ENCODE data around the gene MYCN.
"Not testable (repeated sequence)": the region's sequence is repeated elsewhere in the genome, so short reads cannot be mapped to it uniquely, and the experiment has no call there.

The MYCN gene

DNA sequence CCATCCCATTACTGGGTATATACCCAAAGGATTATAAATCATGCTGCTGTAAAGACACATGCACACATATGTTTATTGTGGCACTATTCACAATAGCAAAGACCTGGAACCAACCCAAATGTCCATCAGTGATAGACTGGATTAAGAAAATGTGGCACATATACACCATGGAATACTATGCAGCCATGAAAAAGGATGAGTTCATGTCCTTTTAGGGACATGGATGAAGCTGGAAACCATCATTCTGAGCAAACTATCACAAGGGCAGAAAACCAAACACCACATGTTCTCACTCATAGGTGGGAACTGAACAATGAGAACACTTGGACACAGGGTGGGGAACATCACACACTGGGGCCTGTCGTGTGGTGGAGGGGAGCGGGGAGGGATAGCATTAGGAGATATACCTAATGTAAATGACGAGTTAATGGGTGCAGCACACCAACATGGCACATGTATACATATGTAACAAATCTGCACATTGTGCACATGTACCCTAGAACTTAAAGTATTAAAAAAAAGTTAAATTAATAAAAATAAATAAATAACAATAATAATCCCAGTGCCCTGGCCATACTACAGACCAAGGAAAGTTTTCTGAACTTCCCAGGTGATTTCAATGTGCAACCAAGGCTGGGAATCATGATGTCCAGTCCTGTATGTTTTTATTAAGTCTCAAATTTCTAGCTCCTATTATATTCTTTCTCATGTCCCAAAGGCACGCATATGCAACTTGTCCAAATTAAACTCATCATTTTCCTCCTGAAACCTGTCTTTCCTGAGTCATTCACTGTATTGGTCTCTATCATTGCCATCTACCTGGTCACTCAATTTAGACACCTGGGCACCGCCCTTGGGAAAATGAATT is 23.0 kb downstream of the MYCN start:
- not testable (repeated sequence) for DNase-seq

DNA sequence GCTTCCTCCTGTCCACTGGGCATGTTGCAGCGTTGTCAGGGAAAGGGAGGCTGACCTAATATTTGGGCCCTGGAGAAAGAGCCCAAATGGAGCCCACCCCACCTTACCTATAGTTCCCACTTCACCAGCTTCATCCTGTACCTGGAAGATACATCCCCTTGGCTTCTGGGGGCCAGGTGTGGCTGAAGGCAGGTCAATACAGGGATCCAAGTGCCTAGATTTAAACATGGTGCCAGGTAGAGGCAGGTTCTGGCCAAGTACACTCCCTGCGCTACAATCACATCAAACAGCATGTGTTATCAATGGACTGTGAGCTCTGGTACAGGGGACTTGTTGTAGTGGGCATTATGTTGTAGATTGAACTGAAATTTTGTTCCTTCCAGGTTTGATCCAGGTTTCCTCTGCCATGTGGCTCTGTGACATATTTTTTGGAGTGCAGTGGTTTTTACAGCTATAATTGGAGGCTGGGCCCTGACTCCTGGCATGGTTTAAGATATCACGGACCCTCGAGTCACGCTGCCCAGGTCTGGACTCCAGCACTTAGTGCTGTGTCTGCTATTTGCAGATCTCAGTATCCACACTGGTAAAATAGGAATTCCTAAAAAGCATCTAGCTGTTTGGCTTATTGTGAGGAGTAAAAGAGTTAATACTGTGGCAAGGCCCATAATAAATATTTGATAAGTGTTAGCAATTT is 23.8 kb downstream of the MYCN start:
- no peak for DNase-seq

DNA sequence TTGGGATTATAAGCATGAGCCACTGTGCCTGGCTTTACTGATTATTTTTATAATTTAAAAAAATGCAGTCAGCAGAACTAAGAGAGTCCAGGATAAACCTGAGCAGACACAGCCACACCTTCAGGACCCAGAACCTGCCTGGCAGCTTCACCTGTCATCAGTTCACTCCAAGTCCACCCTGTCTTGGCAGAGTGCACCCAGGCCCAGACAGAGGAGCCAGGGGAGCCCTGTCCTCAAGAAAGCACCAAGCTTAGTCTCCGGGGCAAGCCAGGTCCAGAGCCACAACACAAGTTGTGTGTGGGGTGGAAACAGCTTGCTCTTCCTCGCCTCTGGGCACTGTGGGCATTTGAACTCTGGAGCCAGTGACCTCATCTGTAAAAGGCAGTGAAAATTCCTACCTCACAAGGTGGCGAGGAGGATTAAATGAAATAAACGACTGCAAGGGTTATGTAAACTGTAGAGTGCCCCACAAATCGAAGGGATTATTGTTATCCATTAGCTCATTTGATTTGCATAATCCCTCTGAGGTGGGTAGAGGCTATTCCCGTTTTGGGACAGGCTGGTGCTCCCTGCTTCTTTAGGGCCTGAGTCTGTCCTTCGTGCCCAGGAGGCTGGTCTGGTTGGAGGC is 24.7 kb downstream of the MYCN start:
- DNase-seq = no peak

DNA sequence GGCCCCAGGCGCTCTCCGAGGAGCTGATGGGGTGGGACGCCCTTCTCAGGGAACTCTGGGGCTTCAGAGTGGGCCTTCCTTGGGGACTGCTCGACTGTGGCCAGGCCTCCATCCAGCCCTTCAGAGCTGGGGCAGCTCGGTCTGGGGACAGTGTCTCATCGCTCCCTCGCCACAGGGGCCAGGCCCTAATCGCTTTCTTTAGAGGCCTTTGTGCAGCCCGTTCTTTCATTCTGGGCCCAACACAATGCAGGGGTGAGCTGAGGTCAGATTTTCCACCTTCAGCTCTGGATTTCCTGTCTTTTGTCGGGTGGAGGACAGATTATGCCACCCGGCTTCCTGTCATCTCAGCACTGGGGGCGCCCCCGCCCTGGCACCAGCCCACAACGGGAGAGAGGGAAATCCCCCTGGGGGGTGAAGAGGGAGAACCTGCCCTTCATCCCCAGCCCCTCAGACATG is 25.2 kb downstream of the MYCN start:
- DNase-seq = no peak

DNA sequence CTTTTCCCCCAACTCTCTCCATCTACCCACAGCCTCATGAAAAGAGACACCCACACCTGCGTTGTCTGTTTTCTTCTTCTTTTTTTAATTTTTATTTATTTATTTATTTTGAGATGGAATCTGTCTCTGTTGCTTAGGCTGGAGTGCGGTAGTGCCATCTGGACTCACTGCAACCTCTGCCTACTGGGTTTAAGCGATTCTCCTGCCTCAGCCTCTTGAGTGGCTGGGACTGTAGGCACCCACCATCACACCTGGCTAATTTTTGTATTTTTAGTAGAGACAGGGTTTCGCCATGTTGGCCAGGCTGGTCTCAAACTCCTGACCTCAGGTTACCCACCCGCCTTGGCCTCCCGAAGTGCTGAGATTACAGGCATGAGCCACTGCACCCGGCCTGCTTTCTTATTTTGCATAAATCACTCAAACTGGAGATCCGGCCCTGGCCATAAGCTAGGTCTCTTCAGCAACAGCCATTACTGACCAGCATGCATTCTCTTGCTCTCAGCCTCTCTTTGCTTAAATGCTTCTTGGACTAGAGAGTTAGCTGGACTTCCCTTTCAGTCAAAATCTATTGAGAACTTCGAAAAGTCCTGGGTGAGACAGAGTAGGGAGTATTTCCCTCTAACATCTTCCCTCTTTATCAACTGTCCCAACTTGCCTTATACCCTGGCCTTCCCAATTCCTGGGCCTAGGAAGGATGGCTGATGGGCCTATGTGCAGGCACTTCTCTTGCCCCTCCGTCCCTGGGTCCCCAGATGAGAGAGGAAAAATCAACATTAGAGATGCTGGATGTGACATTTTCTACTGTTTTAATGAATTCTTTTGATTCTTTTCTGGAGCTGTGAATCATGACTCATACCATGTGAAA is 27.3 kb downstream of the MYCN start:
- no peak for DNase-seq

DNA sequence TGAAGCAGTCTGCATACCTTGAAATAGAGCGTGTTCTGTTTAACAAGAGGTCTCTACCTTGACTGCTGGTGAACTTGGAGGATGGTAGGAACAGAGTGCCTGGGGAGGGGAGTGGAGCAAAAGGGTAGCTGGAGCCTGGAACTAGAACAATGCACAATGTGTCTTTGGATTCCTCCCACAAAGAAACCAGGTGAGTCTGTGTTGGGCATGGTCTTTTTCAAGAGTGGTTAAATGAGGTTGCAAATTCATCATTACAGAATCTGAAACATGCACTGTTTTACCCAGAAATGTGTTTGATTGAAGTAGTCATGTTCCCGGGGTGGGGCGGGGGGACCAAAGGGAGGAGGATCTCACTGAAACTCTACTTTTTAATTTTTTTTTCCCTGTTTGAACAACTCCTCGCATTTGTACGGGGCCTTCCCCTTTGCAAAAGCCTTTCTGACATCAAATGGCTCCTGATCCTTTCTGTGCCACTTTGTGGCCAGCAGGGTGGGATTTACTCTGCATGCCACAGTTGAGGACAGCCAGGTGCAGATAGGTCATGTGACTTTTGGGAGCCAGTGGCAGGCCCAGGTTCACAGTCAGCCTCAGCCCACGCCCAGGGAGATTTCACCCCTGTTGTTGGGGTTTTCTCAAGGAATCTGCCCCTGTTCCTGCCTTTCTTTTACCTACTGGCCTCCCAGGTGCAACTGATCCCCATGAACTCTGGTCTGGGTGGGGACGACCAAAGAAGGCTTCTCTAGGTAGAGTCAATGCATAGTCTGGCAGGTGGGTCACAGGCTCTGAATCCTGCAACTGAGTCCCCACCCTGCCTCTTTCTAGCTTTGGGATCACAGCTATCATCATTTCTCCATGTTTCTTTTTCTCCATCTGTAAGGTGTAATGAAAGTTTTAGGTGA is 28.2 kb downstream of the MYCN start:
- DNase-seq = no peak

DNA sequence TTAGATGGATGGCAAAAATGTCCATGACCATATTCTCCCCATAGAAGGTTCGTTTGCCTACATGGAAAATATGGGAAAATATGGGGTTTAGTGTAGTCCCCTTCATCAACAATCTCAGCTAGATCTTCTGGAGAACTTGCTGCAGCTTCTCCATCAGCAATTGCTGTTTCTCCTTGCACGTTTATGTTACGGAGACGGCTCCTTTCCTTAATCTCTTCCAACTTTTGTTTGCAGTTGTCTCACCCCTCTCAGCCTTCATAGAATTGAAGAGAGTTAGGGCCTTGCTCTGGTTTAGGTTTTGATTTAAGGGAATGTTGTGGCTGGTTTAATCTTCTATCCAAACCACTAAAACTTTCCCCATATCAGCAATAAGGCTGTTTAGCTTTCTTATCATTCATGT is 28.9 kb downstream of the MYCN start:
- DNase-seq = no peak

DNA sequence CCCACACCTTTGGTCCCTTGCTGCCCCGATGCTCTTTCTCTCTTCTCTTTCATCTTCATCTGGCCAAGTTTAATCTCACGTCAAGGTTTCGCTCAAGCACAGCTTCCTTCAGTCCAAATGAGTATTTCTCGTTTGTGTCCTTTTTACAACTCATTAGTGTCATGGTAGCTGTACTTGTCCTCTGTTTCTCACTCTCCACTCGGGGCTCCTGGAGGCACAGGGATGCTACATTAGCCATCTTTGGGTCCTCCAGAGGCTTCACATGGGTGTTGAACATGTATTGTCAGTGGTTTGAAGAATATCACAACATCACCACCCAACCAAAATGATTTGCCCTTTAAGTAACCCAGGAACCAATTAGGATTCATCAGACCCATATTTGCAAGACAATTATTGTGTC is 30.4 kb downstream of the MYCN start:
- no peak for DNase-seq

DNA sequence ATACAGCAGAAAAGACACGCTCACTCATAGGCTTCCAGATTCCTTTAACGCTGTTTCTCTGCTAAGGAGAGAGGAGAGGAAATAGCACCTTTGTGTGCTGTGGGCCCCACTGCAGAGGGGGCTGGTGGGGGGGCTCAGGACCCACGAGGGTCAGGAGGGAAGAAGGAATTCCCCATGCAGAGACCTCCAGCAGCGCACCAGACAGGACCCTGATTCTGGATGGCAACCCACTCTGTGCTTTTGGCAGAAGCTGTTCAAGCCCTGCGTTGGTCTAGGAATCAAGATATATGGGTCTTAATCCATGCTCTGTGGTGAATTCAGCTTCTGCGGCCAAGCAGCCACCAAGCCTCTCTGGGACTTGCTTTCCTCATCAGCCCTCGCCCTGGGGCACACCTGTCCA is 31.0 kb downstream of the MYCN start:
- no peak for DNase-seq

DNA sequence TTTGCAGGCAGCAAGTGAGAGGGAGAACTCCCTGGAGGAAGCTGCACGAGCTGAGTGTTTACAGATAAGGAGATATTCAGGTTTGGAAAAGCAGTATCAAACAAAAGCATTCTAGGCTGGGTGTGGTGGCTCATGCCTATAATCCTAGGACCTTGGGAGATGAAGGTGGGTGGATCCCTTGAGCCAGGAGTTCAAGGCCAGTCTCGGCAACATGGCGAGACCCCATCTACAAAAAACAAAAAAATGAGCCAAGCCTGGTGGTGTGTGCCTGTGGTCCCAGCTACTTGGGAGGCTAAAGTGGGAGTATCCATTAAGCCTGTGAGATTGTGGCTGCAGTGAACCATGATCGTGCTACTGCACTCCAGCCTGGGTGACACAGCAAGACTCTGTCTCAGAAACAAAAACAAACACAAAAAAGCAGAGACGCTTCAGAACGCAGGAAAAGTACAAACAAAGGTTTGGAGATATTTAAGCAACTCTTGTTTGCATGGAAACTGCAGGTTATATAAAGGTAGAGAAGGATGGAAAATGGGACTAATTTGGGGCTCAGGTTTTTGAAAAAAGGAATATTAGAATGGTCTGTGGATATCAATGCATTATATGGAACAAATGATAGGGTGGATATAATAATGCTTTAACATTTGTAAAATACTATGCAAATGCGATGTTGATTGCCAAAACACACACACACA is 31.6 kb downstream of the MYCN start:
- DNase-seq = no peak

DNA sequence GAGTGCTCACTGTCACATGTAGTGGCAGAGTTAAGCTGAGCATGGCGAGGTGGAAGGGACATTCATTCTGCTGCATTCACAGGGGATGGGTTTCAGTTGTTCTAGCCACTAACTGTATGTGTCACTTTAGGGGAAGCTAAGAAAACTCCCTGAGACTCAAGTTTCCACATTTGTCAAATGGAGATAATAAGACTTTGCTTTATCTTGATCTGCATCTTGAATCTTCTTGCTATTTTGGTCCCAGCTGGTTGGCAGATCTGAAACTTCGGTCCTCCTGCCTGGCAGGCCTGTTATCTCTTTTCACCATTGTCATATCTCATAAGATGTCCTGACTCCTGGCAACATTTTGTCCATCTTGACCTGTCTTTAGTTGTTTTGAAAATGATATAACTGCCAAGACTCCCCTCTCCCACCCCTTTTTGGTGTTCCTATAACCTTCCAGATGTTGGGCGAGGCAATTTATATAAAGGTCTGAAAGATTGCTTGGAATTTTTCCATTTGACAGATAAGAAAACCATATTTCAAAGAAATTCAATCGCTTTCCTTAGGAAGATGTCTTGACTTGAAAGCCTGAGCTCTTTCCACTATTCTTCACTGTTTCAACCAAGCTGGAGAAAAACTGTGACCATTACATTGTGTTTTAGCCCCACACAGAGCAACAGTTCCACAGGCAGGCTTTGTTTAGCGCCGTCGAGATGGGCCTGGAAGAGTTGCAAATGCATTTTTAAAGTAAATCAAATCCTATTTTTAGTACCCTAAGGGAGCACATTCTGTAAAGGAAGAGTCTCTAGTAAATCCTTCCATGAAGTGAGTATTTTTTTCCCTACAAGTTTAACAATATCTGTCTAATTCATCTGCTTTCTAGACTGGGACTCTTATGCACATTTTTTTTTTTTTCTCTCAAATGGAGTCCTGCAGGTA is 33.4 kb downstream of the MYCN start:
- DNase-seq = no peak

DNA sequence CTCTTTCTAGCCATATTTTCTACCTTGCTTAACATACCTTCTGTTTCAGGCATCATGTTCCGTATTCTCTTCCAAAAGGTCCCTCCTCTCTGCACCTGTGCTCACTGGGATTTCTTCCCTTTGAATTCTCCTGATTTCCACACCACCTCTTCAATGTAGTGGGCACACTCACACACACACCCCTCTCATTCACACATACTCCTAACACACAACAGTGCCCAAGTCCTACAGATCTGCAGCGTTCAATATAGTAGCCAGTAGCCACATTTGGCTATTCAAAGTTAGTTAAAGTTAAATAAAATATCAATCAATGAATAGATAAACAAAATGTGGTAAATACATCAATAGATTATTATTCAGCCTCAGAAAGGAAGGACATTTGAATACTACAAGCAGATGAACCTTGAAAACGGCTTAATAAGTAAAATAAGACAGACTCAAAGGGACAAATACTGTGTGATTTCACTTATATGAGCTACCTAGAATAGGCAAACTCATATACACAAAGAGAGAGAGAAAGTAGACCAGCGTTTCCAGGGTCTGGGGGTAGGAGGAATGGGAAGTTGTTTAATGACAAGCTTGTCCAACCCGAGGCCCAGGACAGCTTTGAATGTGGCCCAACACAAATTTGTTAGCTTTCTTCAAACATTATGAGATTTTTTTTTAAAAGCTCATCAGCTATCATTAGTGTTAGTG is 34.4 kb downstream of the MYCN start:
- DNase-seq = no peak

DNA sequence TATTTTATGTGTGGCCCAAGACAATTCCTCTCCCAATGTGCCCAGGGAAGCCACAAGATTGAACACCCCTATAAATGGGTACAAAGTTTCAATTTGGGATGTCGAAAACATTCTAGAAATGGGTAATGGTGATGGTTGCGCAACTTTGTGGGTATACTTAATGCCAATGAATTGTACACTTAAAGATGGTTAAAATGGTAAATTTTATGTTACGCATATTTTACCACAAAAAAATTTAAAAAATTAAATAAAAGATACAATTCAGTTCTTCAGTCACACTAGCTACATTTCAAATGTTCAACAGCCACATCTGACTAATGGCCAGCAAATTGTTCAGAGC is 34.9 kb downstream of the MYCN start:
- no peak for DNase-seq

DNA sequence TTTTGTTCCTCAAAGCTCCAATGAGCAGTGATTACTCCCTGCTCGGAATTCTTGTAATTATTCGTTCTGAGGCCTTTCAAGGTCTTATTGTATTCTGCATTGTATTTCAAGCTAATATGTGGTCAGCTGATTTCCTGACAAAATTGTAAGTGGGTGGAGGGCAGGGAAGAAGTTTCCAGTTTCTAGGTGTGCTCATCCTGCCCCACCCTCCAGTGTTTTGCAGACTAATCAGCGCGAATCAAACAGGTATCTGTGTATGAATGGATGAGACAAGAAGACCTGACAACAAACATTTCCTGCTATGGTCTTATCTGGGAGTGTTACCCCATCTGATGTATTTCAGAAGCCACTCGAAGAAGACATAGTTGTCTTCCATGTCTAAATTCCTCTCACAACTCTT is 35.3 kb downstream of the MYCN start:
- no peak for DNase-seq

DNA sequence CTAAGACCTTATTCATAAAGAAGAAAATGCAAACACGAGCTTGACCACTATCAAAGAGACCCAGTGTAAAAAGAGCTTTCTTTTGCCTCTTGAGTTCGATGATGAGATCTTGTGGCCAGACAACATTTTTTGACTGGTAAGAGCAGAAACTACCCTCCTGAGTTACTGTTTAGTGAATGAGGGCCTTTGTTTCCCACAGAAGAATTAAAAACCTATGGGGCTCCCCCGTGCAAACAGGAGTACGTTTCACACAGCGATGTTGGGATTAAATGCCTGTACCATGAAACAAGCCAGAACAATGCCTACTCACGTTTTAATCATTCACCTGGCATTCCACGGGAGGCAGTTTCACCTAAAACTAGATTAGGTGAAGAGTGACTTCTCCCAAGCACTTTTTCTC is 36.0 kb downstream of the MYCN start:
- no peak for DNase-seq

DNA sequence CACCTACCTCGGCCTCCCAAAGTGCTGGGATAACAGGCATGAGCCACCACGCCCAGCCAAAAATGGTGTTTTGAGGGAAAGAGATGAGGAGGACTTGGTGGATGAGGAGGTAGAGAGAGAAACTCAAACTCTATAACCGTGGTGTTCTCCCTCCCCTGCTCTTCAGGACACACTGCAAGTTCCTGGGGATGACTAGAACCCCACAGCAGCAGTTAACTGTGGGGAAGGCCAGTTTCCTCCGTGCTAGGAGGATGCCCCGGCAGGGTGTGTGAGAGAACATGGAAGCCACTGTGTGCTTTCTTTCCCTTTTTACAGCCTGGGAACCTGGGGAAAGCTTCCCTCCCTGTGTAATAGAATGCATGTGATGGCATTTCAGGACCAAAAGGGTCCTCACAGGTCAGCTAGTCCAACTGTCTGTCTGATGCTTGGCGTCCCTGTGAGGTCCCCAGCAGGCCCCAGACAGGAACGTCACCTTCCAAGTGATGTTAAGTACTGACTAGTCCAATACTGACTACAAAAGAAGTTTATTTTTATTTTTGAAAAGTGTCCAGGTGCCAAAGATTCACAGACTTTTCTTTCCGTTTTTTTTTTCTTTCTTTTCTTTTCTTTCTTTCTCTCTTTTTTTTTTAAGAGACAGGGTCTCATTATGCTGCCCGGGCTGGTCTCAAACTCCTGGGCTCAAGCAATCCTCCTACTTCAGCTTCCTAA is 38.9 kb downstream of the MYCN start:
- no peak for DNase-seq

DNA sequence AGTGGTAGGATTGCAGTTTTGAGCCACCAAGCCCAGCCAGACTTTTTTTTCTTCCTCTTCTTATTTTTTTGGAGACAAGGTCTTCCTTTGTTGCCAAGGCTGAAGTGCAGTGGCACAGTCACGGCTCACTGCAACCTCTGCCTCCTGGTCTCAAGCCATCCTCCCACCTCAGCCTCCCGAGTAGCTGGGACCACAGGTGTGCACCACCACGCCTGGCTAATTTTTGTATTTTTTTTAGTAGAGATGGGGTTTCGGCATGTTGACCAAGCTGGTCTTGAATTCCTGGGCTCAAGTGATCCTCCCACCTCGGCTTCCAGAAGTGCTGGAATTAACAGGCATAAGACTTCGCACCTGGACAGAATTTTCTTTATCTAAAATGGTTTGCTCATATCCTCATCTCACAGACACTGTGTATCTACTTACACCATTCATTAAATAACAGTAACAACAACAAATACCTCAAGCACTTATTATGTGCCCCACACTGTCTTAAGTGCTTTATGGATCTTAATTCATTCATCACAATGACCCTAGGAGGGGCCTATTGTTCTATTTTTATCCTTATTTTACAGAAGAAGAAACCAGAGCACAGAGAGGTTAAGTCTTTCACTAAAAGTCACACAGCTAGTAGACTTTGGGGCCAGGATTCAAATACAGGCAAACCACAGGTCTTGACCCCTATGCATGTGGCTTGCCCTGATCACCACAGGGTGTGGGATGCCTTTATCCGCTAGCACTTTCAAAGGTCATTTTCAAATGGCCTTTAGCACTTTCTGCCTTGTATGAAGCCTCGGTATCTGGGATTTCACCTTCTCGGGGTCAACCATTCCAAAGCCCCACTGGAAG is 39.6 kb downstream of the MYCN start:
- DNase-seq = no peak

DNA sequence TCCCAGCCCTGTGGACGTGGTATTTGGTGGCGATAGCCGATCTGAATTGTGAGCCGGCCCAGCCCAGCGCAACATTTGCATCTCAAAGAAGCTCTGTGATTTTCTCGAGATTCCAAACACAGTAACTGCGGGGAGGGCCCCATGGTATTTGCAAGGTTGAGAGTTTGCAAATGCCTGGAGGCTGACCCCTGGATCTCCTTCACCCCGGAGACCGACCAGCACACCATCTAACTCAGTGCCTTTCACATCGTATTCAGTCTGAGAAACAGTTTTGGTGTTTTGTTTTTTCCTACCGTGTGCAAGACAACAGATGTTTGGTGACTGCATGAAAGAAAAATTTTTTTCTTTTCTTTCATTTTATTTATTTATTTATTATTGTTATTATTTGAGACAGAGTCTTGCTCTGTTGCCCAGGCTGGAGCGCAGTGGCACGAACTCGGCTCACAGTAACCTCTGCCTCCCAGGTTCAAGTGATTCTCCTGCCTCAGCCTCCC is 40.3 kb downstream of the MYCN start:
- DNase-seq = no peak

Data from left hindlimb (tissue), 1 donor.